ENCODE data around the gene BARHL1. TPM values are rescaled to one million over a fixed set of nuclear protein-coding genes. Genes with fewer than 3 reads are reported as not detected.

Gene BARHL1
- total and polyA plus RNA-seq, 2 of the 4 experiments (the other 2 are of a cell fraction): not detected

GRCh38 chr9:132548751-132549640 lies 33.4 kb upstream of the BARHL1 start:
- H4K5ac ChIP-seq (ENCODE audit: low read depth, low read length): no peak overlapping the region
- H2BK5ac ChIP-seq (ENCODE audit: low read depth, low read length, poor library complexity, severe bottlenecking): no peak overlapping the region
- no peak overlapping the region for H3K4me2 ChIP-seq (ENCODE audit: low read depth, low read length)
- H3K14ac ChIP-seq (replicated peaks; ENCODE audit: low read depth, low read length): no peak overlapping the region
- peaks cover 43% of the 10 kb centered on the region for H3K27me3 ChIP-seq (ENCODE audit: control insufficient read depth, insufficient read depth, low read length)
- no peak overlapping the region for H3K9ac ChIP-seq (ENCODE audit: low read depth, low read length)
- H2BK120ac ChIP-seq (ENCODE audit: low read depth, low read length): no peak overlapping the region
- H3K4me3 ChIP-seq (ENCODE audit: insufficient read depth, low read depth, low read length): no peak overlapping the region
- H2AK9ac ChIP-seq (replicated peaks; ENCODE audit: low read depth, low read length, poor library complexity): no peak overlapping the region
- no TSS peak for BruUV-seq (replicated peaks)
- no peak overlapping the region for H3K27ac ChIP-seq (ENCODE audit: insufficient read depth, low read length)
- H2AK5ac ChIP-seq (ENCODE audit: low read depth, low read length): no peak overlapping the region
- POLR2A ChIA-PET (ENCODE audit: unreplicated experiment): no interaction called here
- intact Hi-C loops (cut with micrococcal nuclease) (no loop called here), dilution Hi-C loops (cut with HindIII; ENCODE audit: low sequenced_read_pairs, unreplicated experiment) (no loop called here), in situ Hi-C loops (cut with MboI; ENCODE audit: low sequenced_read_pairs) (no loop called here)
- H2BK20ac ChIP-seq (ENCODE audit: low read depth, low read length): no peak overlapping the region
- ATAC-seq (ENCODE audit: low read depth) (no peak), DNase-seq (no peak)
- peaks cover 3% of the 10 kb centered on the region for H3K9me3 ChIP-seq (ENCODE audit: control insufficient read depth, insufficient read depth, low read length)
- no peak overlapping the region for H3K18ac ChIP-seq (ENCODE audit: low read depth, low read length)
- no peaks in the 10 kb centered on the region for H3K79me1 ChIP-seq (ENCODE audit: low read depth in 1 of 2, low read length in 2 of 2)
- no peaks in the 10 kb centered on the region for H4K20me1 ChIP-seq (ENCODE audit: insufficient read depth, low read length)
- no peak overlapping the region for H2BK15ac ChIP-seq (ENCODE audit: low read depth, low read length)
- no peak overlapping the region for H2AFZ ChIP-seq (replicated peaks; ENCODE audit: low read length, poor library complexity)
- no peak overlapping the region for H3K4ac ChIP-seq (ENCODE audit: low read depth, low read length)
- no peaks in the 10 kb centered on the region for H3K36me3 ChIP-seq (ENCODE audit: control insufficient read depth, insufficient read depth, low read length)
- no peak overlapping the region for H4K91ac ChIP-seq (ENCODE audit: insufficient read depth, low read depth, low read length)
- 40% methylated on average over 1 of the region's 17 CpGs; no CpG with 5 or more reads in 1 of the 2 experiments for WGBS, 2 experiments (ENCODE audit: extremely low coverage in 2 of 2, insufficient read length in 1 of 2)
- no peaks in the 10 kb centered on the region for H3K9me1 ChIP-seq (ENCODE audit: insufficient read depth, low read length)
- TF ChIP-seq, protein P1, sequence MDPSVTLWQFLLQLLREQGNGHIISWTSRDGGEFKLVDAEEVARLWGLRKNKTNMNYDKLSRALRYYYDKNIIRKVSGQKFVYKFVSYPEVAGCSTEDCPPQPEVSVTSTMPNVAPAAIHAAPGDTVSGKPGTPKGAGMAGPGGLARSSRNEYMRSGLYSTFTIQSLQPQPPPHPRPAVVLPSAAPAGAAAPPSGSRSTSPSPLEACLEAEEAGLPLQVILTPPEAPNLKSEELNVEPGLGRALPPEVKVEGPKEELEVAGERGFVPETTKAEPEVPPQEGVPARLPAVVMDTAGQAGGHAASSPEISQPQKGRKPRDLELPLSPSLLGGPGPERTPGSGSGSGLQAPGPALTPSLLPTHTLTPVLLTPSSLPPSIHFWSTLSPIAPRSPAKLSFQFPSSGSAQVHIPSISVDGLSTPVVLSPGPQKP (IDR thresholded peaks at IDR 0.05; ENCODE audit: borderline replicate concordance, low read depth, low read length): no peak
- TF ChIP-seq MAZ (IDR thresholded peaks at IDR 0.05; ENCODE audit: borderline replicate concordance, low read depth, low read length) (no peak), USF2 (IDR thresholded peaks at IDR 0.05; ENCODE audit: low read depth, low read length) (no peak), NFE2L2 (IDR thresholded peaks at IDR 0.05; ENCODE audit: low read depth, low read length) (no peak), SMC3 (IDR thresholded peaks at IDR 0.05; ENCODE audit: low read depth, low read length) (no peak), RCOR1 (IDR thresholded peaks at IDR 0.05; ENCODE audit: insufficient replicate concordance, low read length) (no peak), POLR2A (IDR thresholded peaks at IDR 0.05; ENCODE audit: low read depth, low read length) (no peak)
- TF ChIP-seq, protein P2, sequence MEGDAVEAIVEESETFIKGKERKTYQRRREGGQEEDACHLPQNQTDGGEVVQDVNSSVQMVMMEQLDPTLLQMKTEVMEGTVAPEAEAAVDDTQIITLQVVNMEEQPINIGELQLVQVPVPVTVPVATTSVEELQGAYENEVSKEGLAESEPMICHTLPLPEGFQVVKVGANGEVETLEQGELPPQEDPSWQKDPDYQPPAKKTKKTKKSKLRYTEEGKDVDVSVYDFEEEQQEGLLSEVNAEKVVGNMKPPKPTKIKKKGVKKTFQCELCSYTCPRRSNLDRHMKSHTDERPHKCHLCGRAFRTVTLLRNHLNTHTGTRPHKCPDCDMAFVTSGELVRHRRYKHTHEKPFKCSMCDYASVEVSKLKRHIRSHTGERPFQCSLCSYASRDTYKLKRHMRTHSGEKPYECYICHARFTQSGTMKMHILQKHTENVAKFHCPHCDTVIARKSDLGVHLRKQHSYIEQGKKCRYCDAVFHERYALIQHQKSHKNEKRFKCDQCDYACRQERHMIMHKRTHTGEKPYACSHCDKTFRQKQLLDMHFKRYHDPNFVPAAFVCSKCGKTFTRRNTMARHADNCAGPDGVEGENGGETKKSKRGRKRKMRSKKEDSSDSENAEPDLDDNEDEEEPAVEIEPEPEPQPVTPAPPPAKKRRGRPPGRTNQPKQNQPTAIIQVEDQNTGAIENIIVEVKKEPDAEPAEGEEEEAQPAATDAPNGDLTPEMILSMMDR (conservative IDR thresholded peaks at IDR 0.05; ENCODE audit: low read depth, low read length): no peak
- no peak overlapping the region for H4K8ac ChIP-seq (ENCODE audit: low read depth in 2 of 2, low read length in 2 of 2)
- no peak overlapping the region for H3K56ac ChIP-seq (ENCODE audit: extremely low read depth, insufficient read depth, low read length)
- no peaks in the 10 kb centered on the region for H3K4me1 ChIP-seq (ENCODE audit: control insufficient read depth, insufficient read depth, low read length)
- CTCF ChIA-PET: no interaction called here
- no peak overlapping the region for H3K23ac ChIP-seq (ENCODE audit: low read depth, low read length)

Data from IMR-90 (cell line).